HG02885 (cell line): ENCODE measurements around the gene LHX6.

Experiments used
- ATAC-seq: cut with Tn5 transposase; IDR thresholded peaks from one replicate; pipeline ENCODE4 v1.9.1; 2021; ENCODE audit warnings: mild to moderate bottlenecking; ENCODE audit not compliant: unreplicated experiment, poor library complexity

Gene LHX6

DNA sequence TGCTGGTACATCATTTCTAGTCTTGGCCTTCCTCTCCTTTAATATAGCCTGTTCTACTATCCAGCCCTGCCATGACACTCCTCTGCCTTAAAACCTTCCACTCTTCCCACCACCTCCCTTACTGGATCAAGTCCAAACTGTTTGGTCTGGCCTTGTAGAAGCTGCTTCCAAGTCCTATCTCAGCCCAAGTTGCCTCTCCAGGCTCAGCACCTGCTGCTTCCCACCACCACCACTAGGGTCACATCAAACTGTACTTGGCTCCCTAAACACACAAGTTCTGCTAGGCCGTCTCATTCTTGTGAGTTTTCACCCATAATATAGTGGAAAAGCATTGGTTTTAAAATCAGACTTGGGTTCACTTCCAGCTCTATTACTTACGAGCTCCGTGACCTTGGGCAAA is 70.6 kb downstream of the LHX6 start:
- peak; percentile 43 for ATAC-seq

DNA sequence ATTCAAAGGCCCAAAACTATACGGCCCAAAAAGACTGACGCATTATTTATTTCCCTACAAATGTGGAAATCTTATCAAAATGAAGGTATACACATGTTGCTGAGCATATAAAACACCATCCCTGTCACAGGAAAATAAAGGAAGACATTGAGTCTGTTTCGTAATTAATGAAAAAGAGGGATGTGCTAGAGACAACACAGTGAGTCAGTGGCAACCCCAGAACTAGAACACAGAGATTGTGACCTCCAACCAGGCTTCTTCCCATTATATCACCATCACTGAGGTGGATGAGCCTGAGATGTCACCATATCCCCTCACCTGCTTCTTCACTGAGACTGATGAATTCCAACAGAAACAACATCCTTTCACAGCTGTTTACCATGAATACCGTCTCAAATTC is 73.0 kb downstream of the LHX6 start:
- no peak for ATAC-seq
